H1 (cell line): ENCODE data around the gene PTBP3.

Experiments
- EP300 ChIP-seq, 2 experiments: IDR thresholded peaks; 1 replicate in 1 of 2; 2 replicates in 1 of 2; pipeline ENCODE4 v1.6.1; 2011 to 2012; ENCODE audit warnings: low read depth in 2 of 2, low read length in 2 of 2, mild to moderate bottlenecking in 2 of 2, borderline replicate concordance in 1 of 2, inconsistent platforms in 1 of 2, moderate library complexity in 1 of 2
- GABPA ChIP-seq: IDR thresholded peaks from 2 replicates; pipeline ENCODE4 v1.6.1; 2011; ENCODE audit warnings: mild to moderate bottlenecking, low read length, moderate library complexity, borderline replicate concordance; ENCODE audit not compliant: insufficient read depth
- SIN3A ChIP-seq, 2 experiments: IDR thresholded peaks in 1 of 2; conservative IDR thresholded peaks in 1 of 2; 2 replicates each; pipeline ENCODE4 v1.6.1; 2011 to 2012; ENCODE audit warnings: low read length in 2 of 2, improper control_type of control experiment in 1 of 2, low read depth in 1 of 2, mild to moderate bottlenecking in 1 of 2

GRCh38 chr9:112239284-112239683, 94.1 kb downstream of the PTBP3 start:
- TF ChIP-seq GABPA, result no peak
- no peak for TF ChIP-seq SIN3A (conservative IDR thresholded peaks at IDR 0.05 in 1 of 2, IDR thresholded peaks at IDR 0.05 in 1 of 2; ENCODE audit: low read depth in 1 of 2, low read length in 2 of 2)
- TF ChIP-seq EP300 (IDR thresholded peaks at IDR 0.05; ENCODE audit: borderline replicate concordance in 1 of 2, low read depth in 2 of 2, low read length in 2 of 2), result no peak
